ENCODE results near the gene TPD52L1.

The TPD52L1 gene

DNA sequence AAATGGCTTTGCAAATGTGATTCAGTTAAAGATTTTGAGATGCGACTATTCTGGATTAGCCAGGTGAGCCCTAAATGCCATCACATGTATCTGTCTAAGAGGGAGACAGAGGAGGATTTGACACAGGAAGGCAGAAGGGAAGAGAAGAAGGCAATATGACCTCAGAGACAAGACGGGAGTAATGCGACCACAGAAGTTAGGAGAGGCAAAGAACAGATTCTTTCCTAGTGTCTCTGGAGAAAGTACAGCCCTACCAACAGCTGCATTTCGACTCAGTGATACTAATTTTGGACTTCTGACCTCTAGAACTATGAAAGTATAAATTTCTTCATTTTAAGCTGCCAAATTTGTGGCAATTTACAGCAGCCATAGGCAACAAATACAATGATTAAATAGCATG is 24.2 kb upstream of the TPD52L1 start:
- H2AK5ac ChIP-seq (ENCODE audit: low read length) = no peak overlapping the region
- no peak overlapping the region for H4K5ac ChIP-seq (ENCODE audit: low read length)
- no peak overlapping the region for H3K23ac ChIP-seq (ENCODE audit: low read length)
- H3K4me1 ChIP-seq (ENCODE audit: control insufficient read depth, low read depth, low read length) = no peaks in the 10 kb centered on the region
- H4K8ac ChIP-seq (ENCODE audit: low read depth, low read length) = no peak overlapping the region
- no peaks in the 10 kb centered on the region for H3K27me3 ChIP-seq (ENCODE audit: insufficient read depth, low read length, poor library complexity)
- H3K79me1 ChIP-seq (ENCODE audit: low read length) = no peaks in the 10 kb centered on the region
- H3K36me3 ChIP-seq (ENCODE audit: control insufficient read depth, insufficient read depth, low read length) = no peaks in the 10 kb centered on the region
- DNase-seq = no peak
- no peak overlapping the region for H3K4me3 ChIP-seq (ENCODE audit: low read length)
- H3K56ac ChIP-seq (ENCODE audit: low read length) = no peak overlapping the region
- no peak overlapping the region for H2BK15ac ChIP-seq (replicated peaks; ENCODE audit: low read depth)
- no peaks in the 10 kb centered on the region for H3K79me2 ChIP-seq (ENCODE audit: control insufficient read depth, insufficient read depth, low read length)
- no CpG with 5 or more reads among the region's 4 CpGs for WGBS (ENCODE audit: extremely low coverage, insufficient coverage, low lambda C conversion rate)
- no peak overlapping the region for H3K4ac ChIP-seq (ENCODE audit: low read depth, low read length)
- H3K27ac ChIP-seq (ENCODE audit: low read depth, low read length) = no peak overlapping the region
- H3K9ac ChIP-seq (ENCODE audit: low read length) = no peak overlapping the region
- no peak overlapping the region for H3K4me2 ChIP-seq (ENCODE audit: low read length)
- no peak overlapping the region for H3K18ac ChIP-seq (ENCODE audit: low read length)
- no peak overlapping the region for H2BK5ac ChIP-seq (ENCODE audit: low read length)
- no peak overlapping the region for H2BK120ac ChIP-seq (ENCODE audit: low read depth, low read length)

DNA sequence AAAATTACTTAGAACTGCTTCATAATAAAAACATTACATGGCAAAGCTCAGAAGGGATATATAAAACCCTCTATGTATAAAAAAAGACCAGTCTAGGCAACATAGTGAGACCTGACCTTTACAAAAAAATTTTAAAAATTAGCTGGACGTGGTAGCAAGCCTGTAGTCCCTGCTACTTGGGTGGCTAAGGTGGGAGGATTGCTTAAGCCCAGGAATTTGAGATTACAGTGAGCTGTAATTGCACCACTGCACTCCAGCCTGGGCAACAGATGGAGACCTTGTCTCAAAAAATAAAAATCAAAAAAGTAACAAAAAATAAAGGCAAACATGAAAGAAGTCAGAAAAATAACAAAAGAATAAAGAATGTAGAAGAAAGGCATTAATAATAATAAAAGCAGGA is 21.5 kb upstream of the TPD52L1 start:
- Histone ChIP-seq H2BK5ac (ENCODE audit: low read length) (no peak overlapping the region), H3K79me2 (ENCODE audit: control insufficient read depth, insufficient read depth, low read length) (no peaks in the 10 kb centered on the region), H3K79me1 (ENCODE audit: low read length) (no peaks in the 10 kb centered on the region), H3K56ac (ENCODE audit: low read length) (no peak overlapping the region), H3K4me3 (ENCODE audit: low read length) (no peak overlapping the region), H2BK15ac (replicated peaks; ENCODE audit: low read depth) (no peak overlapping the region), H3K23ac (ENCODE audit: low read length) (no peak overlapping the region), H3K9ac (ENCODE audit: low read length) (no peak overlapping the region), H3K18ac (ENCODE audit: low read length) (no peak overlapping the region), H2BK120ac (ENCODE audit: low read depth, low read length) (no peak overlapping the region), H3K27ac (ENCODE audit: low read depth, low read length) (no peak overlapping the region), H4K8ac (ENCODE audit: low read depth, low read length) (no peak overlapping the region), H3K4ac (ENCODE audit: low read depth, low read length) (no peak overlapping the region), H3K4me2 (ENCODE audit: low read length) (no peak overlapping the region), H3K27me3 (ENCODE audit: insufficient read depth, low read length, poor library complexity) (no peaks in the 10 kb centered on the region), H3K36me3 (ENCODE audit: control insufficient read depth, insufficient read depth, low read length) (no peaks in the 10 kb centered on the region), H2AK5ac (ENCODE audit: low read length) (no peak overlapping the region), H4K5ac (ENCODE audit: low read length) (no peak overlapping the region), H3K4me1 (ENCODE audit: control insufficient read depth, low read depth, low read length) (no peaks in the 10 kb centered on the region)
- no peak for DNase-seq
- WGBS (ENCODE audit: extremely low coverage, insufficient coverage, low lambda C conversion rate) = no CpG with 5 or more reads among the region's 1 CpG

DNA sequence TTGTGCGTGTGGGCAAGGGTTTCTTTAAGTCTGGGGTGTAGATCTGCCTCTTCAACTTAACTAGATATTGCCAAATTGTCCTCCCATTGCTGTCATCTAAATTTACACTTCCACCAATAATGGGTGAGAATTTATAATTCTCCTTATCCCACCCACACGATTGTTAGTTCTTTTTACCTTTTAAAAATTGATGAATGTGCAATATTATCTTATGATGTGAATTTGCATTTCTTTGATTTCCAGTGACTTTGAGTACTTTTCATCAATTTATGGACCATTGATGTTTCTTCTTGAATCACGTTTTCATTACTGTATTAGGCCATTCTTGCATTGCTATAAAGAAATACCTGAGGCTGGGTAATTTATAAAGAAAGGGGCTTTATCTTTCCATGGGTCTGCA is 17.2 kb upstream of the TPD52L1 start:
- no peak overlapping the region for H3K23ac ChIP-seq (ENCODE audit: low read length)
- H3K4ac ChIP-seq (ENCODE audit: low read depth, low read length) = no peak overlapping the region
- H4K8ac ChIP-seq (ENCODE audit: low read depth, low read length) = no peak overlapping the region
- H3K4me3 ChIP-seq (ENCODE audit: low read length) = no peak overlapping the region
- no CpG with 5 or more reads among the region's 3 CpGs for WGBS (ENCODE audit: extremely low coverage, insufficient coverage, low lambda C conversion rate)
- H3K27me3 ChIP-seq (ENCODE audit: insufficient read depth, low read length, poor library complexity) = no peaks in the 10 kb centered on the region
- no peaks in the 10 kb centered on the region for H3K79me1 ChIP-seq (ENCODE audit: low read length)
- no peaks in the 10 kb centered on the region for H3K79me2 ChIP-seq (ENCODE audit: control insufficient read depth, insufficient read depth, low read length)
- no peak overlapping the region for H3K9ac ChIP-seq (ENCODE audit: low read length)
- H2BK120ac ChIP-seq (ENCODE audit: low read depth, low read length) = no peak overlapping the region
- no peak overlapping the region for H4K5ac ChIP-seq (ENCODE audit: low read length)
- H3K4me2 ChIP-seq (ENCODE audit: low read length) = no peak overlapping the region
- no peak overlapping the region for H2BK5ac ChIP-seq (ENCODE audit: low read length)
- no peak overlapping the region for H2BK15ac ChIP-seq (replicated peaks; ENCODE audit: low read depth)
- H3K27ac ChIP-seq (ENCODE audit: low read depth, low read length) = no peak overlapping the region
- no peaks in the 10 kb centered on the region for H3K4me1 ChIP-seq (ENCODE audit: control insufficient read depth, low read depth, low read length)
- H3K56ac ChIP-seq (ENCODE audit: low read length) = no peak overlapping the region
- no peak overlapping the region for H3K18ac ChIP-seq (ENCODE audit: low read length)
- H3K36me3 ChIP-seq (ENCODE audit: control insufficient read depth, insufficient read depth, low read length) = no peaks in the 10 kb centered on the region
- no peak for DNase-seq
- H2AK5ac ChIP-seq (ENCODE audit: low read length) = no peak overlapping the region

GRCh38 chr6:125138083-125138482 is 15.5 kb upstream of the TPD52L1 start:
- H2BK15ac ChIP-seq (replicated peaks; ENCODE audit: low read depth) = no peak overlapping the region
- no peak overlapping the region for H4K8ac ChIP-seq (ENCODE audit: low read depth, low read length)
- no peak overlapping the region for H3K4me3 ChIP-seq (ENCODE audit: low read length)
- DNase-seq = no peak
- no peaks in the 10 kb centered on the region for H3K27me3 ChIP-seq (ENCODE audit: insufficient read depth, low read length, poor library complexity)
- no CpG with 5 or more reads among the region's 2 CpGs for WGBS (ENCODE audit: extremely low coverage, insufficient coverage, low lambda C conversion rate)
- no peak overlapping the region for H2BK120ac ChIP-seq (ENCODE audit: low read depth, low read length)
- no peaks in the 10 kb centered on the region for H3K79me1 ChIP-seq (ENCODE audit: low read length)
- no peak overlapping the region for H3K56ac ChIP-seq (ENCODE audit: low read length)
- no peak overlapping the region for H2BK5ac ChIP-seq (ENCODE audit: low read length)
- no peak overlapping the region for H3K9ac ChIP-seq (ENCODE audit: low read length)
- no peaks in the 10 kb centered on the region for H3K36me3 ChIP-seq (ENCODE audit: control insufficient read depth, insufficient read depth, low read length)
- H3K23ac ChIP-seq (ENCODE audit: low read length) = no peak overlapping the region
- no peaks in the 10 kb centered on the region for H3K79me2 ChIP-seq (ENCODE audit: control insufficient read depth, insufficient read depth, low read length)
- no peak overlapping the region for H4K5ac ChIP-seq (ENCODE audit: low read length)
- H3K4me1 ChIP-seq (ENCODE audit: control insufficient read depth, low read depth, low read length) = no peaks in the 10 kb centered on the region
- no peak overlapping the region for H2AK5ac ChIP-seq (ENCODE audit: low read length)
- H3K27ac ChIP-seq (ENCODE audit: low read depth, low read length) = no peak overlapping the region
- no peak overlapping the region for H3K4ac ChIP-seq (ENCODE audit: low read depth, low read length)
- H3K18ac ChIP-seq (ENCODE audit: low read length) = no peak overlapping the region
- no peak overlapping the region for H3K4me2 ChIP-seq (ENCODE audit: low read length)

DNA sequence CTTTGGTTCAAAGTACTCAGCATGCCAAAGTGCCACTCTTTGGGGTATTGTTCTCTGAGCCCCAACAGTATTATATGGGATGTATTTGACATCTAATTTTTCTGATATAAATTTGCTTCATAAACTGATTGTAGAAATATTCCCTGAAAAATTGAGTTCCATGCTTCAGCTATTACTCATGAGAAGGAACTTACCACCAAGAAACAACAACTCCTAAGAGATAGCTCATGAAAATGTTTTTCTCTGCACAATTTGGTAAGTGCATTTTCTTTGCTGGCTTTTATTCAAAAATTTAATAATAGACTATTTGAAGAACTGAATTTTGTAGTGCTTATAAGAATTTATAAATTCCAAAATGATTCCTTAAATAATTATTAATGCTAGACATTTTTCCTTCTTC is 12.8 kb upstream of the TPD52L1 start:
- Histone ChIP-seq H2BK15ac (replicated peaks; ENCODE audit: low read depth) (no peak overlapping the region), H4K8ac (ENCODE audit: low read depth, low read length) (no peak overlapping the region), H3K27me3 (ENCODE audit: insufficient read depth, low read length, poor library complexity) (no peaks in the 10 kb centered on the region), H3K18ac (ENCODE audit: low read length) (no peak overlapping the region), H2AK5ac (ENCODE audit: low read length) (no peak overlapping the region), H3K4ac (ENCODE audit: low read depth, low read length) (no peak overlapping the region), H3K23ac (ENCODE audit: low read length) (no peak overlapping the region), H3K79me2 (ENCODE audit: control insufficient read depth, insufficient read depth, low read length) (no peaks in the 10 kb centered on the region), H2BK5ac (ENCODE audit: low read length) (no peak overlapping the region), H3K4me3 (ENCODE audit: low read length) (no peak overlapping the region), H3K9ac (ENCODE audit: low read length) (no peak overlapping the region), H4K5ac (ENCODE audit: low read length) (no peak overlapping the region), H3K79me1 (ENCODE audit: low read length) (no peaks in the 10 kb centered on the region), H3K4me2 (ENCODE audit: low read length) (no peak overlapping the region), H3K27ac (ENCODE audit: low read depth, low read length) (no peak overlapping the region), H3K36me3 (ENCODE audit: control insufficient read depth, insufficient read depth, low read length) (no peaks in the 10 kb centered on the region), H3K4me1 (ENCODE audit: control insufficient read depth, low read depth, low read length) (no peaks in the 10 kb centered on the region), H2BK120ac (ENCODE audit: low read depth, low read length) (no peak overlapping the region), H3K56ac (ENCODE audit: low read length) (no peak overlapping the region)
- no peak for DNase-seq

- no peaks in the 10 kb centered on the region for H3K79me1 ChIP-seq (ENCODE audit: low read length)
- H3K27me3 ChIP-seq (ENCODE audit: insufficient read depth, low read length, poor library complexity) = no peaks in the 10 kb centered on the region
- H3K23ac ChIP-seq (ENCODE audit: low read length) = no peak overlapping the region
- no peak overlapping the region for H3K4me3 ChIP-seq (ENCODE audit: low read length)
- no CpG with 5 or more reads among the region's 2 CpGs for WGBS (ENCODE audit: extremely low coverage, insufficient coverage, low lambda C conversion rate)
- H4K8ac ChIP-seq (ENCODE audit: low read depth, low read length) = no peak overlapping the region
- H3K36me3 ChIP-seq (ENCODE audit: control insufficient read depth, insufficient read depth, low read length) = no peaks in the 10 kb centered on the region
- H3K9ac ChIP-seq (ENCODE audit: low read length) = no peak overlapping the region
- no peak overlapping the region for H2BK15ac ChIP-seq (replicated peaks; ENCODE audit: low read depth)
- no peak overlapping the region for H3K18ac ChIP-seq (ENCODE audit: low read length)
- DNase-seq = no peak
- no peak overlapping the region for H4K5ac ChIP-seq (ENCODE audit: low read length)
- H2AK5ac ChIP-seq (ENCODE audit: low read length) = no peak overlapping the region
- H3K4me1 ChIP-seq (ENCODE audit: control insufficient read depth, low read depth, low read length) = no peaks in the 10 kb centered on the region
- H3K27ac ChIP-seq (ENCODE audit: low read depth, low read length) = no peak overlapping the region
- no peak overlapping the region for H2BK5ac ChIP-seq (ENCODE audit: low read length)
- H3K4ac ChIP-seq (ENCODE audit: low read depth, low read length) = no peak overlapping the region
- H3K56ac ChIP-seq (ENCODE audit: low read length) = no peak overlapping the region
- H2BK120ac ChIP-seq (ENCODE audit: low read depth, low read length) = no peak overlapping the region
- no peak overlapping the region for H3K4me2 ChIP-seq (ENCODE audit: low read length)
- H3K79me2 ChIP-seq (ENCODE audit: control insufficient read depth, insufficient read depth, low read length) = no peaks in the 10 kb centered on the region
Measured at GRCh38 chr6:125142618-125143017, 11.0 kb upstream of the TPD52L1 start.

All from mesendoderm (in vitro differentiated cells).